ENCODE data around the gene SSNA1.

SSNA1 gene

DNA sequence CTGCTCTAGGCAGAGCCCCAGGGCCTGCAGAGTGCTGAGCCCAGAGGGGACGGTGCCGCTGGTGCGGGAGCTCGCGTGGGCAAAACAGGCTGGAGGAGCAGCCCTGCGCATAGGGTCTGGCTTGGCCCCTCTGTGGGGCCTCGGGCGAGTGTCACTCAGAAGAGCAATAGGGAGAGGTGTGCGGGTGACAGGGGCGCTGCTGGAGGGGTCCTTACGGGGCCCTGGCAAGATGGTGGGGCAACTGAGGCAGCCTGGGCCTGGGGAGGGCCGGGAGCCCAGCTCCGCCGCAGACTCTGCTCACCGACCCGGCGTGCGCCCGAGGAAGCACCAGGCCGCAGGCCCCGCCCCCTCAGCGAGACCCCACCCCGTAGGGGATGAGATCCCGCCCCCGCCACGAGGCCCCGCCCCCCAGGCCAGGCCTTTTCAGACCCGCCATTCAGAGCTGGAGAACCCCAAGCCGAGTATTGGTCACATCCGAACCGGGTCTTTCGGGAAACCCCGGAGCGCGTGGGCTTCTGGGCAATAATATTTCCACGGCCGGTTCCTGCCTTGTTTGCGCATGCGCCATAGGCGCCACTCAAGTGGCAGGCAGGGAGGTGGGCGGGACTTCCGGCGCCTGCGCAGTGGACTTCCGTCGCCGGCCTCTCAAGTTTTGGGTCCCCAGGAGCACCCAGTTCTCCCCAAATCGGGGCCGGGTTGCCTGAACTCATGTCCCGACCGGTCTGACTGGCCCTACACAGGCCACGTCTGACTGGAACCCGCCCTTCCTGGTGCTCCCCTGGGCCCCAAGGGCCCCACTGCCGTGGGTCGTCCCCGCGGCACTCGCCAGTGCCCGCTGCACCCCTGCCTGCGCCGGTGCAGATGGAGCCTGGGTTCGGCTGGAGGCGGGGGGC is 34.8 kb downstream of the SSNA1 start:
- DNase-seq: peak; percentile 98

DNA sequence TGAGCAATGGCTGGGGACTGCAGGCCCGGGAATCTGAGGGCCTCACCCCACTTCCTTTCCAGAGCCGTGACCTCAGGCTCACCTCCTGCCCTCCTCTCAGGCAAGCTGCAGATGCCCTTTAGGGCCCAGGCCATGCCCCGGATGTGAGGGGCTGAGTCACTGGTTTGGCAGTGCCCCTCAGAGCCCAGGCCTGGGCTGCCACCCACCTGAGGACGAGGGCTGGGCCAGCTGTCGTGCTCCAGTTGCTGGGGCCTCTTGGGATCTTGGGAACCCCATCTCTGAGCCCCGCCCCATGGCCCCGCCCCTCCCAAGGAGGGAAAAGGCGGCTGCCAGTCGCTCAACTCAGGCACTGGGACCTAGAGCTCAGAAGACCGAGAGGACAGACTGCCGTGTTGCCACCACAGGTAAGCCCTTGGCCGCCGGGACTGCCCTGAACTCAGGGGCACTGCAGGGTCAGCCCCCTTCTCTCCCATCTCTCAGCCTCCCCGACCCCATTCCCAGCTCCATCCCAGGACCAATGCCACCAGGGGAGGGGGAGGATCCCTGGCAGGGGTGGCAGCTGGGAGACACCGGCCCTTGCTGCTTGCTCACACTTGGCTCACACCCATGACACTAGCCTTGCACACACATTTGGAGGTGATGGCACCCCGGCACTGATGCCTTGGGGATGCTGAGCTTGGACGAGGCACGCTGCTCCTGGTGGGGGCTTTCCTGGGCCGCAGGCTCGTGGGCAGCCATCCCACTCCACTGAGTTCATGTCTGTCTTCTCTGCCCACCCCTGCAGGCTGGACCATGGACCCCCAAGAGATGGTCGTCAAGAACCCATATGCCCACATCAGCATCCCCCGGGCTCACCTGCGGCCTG is 36.6 kb downstream of the SSNA1 start, which contains the start of gene CYSRT1:
Gene CYSRT1, plus strand, starts transcription at position 345 of the 865 bp plus-strand sequence. Its CDS starts 448 bp downstream, at position 793.
- DNase-seq: no peak

DNA sequence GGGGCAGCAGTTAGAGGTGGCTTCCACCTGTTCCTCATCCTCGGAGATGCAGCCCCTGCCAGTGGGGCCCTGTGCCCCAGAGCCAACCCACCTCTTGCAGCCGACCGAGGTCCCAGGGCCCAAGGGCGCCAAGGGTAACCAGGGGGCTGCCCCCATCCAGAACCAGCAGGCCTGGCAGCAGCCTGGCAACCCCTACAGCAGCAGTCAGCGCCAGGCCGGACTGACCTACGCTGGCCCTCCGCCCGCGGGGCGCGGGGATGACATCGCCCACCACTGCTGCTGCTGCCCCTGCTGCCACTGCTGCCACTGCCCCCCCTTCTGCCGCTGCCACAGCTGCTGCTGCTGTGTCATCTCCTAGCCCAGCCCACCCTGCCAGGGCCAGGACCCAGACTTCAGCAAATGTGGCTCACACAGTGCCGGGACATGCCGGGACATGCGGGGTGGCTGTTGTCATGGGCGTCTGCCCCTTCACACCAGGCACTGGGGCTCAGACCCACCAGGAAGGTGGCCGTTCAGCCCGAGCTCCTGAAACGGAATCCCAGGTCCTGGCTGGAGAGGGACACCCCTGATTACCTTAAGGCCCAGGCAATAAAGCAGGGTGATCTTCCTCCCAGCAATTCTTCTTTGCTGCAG is 37.3 kb downstream of the SSNA1 start:
- DNase-seq: no peak

DNA sequence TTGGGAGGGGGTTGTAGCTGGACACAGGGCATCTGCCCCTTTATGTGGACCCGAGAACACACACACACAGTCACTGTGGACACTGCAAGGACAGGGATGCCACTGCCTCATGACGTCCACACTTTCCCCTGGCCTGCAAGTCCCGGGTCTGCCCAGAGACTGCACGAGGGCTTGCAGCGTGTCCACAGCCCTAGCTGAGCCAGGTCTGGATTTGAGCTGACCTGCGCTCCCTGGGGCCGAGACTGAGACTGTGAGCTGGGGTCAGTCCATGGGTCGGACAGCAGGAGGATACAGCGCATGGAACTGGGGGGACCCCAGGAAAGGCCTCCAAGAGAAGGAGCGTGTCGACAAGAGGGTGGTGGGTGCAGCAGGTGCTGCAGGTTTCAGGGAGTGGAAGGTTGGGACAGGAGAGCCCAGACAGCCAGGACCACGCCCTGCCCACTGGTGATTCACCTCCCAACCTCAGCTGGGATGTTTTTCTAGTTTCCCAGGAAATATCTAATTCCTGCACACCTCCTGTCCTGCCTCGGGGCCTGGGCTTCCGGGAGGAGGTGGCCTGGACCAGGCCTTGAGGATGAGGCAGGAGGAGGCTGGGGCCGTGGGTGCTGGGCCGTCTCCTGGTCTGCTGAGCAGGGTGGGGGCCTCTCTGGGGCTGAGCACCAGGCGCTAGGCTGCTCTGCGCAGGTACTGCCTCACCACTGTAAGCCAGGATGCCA is 38.0 kb downstream of the SSNA1 start:
- DNase-seq: no peak

DNA sequence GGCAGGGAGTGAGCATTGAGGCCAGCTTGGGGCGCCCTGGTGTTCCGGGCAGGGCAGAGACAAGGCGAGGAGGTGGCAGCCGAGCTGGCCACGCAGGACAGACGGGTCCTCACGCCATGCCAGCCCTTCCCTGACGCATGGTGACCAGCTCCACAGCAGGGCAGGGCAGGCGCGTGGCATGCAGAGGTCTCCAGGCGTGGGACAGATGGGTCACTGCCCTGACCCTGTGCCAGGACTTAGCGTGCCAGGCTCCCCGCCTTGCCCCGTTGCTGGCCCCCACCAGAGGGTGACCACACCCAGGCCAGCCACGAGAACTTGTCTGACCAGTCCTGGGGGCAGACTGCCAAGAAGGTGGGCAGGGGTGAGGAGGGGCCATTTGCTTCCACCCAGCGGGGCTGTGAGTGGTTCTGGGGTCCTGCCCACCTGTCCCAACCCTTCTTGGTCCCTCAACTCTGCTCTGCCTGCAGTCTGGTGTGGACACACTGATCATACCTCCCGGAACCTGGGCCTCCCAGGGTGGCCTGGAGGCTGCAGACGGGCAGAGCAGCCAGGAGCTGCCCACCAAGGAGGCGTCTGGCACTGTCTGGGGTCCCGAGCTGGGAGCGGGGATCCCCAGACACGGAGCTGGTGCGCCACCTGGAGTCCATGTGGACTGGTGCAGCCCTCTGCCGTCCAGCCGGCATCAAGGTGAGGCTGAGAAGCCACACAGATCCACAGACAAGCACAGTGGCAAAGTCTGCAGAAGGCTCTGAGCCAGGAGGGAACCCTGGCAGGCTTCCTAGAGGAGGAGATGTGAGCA is 38.8 kb downstream of the SSNA1 start, which contains the start of gene RNF224:
Gene RNF224, plus strand, starts transcription at position 449 of the 799 bp plus-strand sequence. CDS start 834 bp downstream, outside the sequence.
- peak; percentile 62 for DNase-seq

DNA sequence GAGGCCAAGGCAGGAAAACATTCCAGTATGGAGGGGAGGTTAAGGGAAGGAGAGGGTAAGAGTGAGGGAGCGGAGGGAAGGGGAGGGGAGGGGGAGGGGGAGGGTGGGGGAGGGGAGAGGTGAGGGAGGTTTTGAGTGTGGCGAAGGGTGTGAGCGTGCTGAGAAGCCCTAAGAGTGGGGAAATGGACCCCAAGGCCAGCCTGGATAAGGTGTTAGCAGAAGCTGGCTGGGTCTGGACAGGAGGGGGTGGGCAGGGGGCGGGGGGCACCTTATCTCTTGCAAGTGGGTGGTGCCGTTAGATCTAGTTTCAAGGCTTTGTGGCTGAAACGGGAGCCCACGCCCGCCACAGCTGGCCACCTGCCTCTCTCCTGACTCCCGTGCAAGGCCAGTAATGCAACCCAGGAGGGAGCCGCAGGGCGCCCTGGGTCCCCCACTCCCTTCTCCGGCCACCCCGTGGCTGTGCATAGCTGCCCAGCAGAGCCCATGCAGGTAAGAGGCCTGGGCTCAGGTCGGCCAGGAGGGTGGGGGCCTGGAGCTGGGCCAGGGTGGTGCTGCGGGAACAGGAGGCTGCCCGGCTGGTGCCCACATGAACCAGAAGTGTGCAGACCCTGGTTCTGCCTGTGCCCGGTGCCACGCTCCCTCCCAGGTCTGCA is 39.5 kb downstream of the SSNA1 start:
- no peak for DNase-seq

DNA sequence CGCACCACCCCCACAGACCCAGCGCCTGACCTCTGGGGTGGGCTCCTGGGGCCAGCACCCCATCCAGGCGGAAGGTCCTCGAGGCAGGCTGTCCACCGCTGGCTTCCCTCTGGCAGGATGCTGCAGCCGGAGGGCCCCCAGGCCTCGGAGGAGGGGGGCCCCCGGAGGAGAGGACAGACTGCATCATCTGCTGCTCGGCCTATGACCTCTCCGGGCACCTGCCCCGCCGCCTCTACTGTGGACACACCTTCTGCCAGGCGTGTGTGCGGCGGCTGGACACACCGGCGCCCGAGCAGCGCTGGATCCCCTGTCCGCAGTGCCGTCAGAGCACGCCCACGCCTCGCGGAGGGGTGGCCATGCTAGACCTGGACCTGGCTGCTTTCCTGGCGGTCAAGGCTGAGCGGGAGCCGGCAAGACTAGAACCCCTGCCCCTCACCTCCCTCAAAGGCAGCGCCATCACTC is 40.1 kb downstream of the SSNA1 start:
- no peak for DNase-seq

DNA sequence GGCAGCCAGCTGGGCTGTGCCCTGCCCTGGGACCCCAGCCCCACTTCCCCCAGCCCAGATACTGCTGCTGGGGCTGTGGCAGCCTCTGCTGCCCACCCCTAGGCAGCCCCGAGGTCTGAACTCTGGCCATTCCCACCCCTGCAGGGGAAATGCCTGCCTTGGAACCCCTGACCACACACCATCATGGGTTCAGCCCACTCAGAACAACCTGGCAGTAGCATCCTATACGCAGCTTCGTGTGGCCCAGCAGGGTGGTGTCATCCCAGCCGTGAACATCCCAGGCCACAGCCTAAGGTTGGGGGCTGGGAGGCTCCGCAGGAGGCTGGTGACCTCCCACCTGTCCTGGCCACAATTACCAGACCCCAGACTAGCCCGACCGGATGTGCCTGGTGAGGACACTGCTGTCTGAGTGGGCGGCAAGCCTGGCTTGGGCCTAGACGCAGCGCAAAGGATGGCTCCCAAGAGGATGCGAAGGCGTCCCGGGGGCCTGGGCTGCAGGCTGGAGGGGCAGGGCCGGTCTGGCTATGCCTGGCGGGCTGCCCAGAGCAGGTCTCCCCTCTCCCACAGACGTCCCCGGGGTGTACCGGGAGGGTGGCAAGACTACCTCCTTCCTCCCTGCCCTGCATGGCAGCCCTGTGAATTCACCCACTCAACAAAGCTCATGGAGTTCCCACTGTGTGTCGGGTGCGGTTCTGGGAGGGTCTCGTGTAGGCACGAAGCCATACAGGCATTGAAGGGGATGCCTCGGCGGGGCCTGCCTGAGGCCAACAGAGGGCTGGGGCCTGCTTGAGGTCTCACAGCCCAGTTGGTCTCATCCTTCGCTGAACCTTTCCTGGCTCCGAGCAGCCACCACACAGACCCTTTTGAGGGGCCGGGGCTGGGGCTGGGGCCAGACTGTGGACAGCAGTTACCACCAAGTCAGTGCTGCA is 40.8 kb downstream of the SSNA1 start:
- DNase-seq: no peak

DNA sequence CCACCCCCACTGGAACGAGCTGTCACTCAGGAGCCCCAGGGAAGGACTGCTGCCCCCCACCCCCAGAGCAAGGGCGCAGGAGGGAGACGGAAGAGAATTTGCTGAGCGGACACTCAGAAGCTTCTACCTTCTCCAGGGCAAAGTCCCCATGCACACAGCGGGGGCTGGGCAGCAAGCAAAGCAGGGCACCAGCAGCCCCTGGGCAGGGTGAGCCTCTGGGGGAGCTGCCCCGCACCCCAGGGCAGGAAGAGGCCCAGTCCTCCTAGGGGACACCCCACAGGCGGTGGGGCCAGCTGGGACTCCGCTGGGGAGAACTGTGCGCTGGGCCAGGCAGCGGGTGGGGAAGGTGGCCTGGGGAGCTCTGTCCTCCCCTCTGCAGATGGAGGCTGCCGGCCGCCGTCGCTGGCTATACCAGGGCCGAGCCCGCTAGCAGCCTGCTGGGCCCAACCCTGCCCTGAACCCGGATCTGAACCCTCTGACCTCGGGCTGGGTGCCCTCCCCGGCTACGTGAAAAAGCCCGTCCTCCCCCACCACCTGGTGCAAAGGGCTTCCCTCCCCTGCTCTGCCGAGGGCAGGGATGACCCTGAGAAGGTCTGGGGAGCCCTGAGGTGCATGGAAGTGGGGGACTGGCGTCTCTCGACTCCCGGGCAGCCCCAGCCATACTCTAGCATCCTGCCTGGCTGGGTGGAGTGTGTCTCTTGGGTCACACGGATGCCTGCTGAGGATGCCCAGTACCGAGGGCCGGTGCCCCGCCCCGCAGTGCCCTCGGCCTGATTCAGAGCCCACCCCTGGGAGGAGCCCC is 41.6 kb downstream of the SSNA1 start:
- no peak for DNase-seq

DNA sequence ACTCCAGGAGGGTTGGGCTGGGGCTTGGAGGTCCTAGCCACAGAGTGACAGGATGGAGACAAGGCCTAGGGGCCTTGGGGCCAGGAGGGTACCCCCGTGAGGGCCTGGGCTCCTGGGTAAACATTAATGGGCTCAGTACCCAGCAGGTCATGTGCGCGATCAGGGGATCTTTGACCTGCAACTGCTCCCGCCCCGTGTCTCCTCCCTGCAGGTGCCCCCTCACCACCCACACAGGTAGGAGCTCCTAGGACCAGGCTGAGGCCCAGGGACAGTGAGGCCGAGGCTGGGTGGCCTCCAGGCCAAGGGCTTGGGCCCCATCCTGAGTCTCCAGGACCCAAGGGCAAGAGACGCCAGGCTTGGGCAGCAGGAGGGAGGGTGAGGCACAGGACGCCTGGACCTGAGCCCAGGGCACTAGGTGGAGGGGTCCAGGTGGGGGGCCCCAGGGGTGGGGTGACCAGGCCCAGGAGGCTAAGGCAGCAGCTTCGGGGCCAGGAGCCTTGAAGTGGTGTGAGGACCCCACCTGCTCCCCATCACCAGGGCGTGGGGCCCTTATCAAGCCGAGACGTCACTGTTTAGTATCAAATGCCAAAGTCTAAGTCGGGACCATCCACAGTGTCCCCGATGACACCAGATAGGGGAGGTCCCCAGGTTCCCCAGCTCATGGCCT is 42.4 kb downstream of the SSNA1 start, which contains the start of gene SLC34A3:
Gene SLC34A3, plus strand, starts transcription at position 197 of the 667 bp plus-strand sequence. CDS start 802 bp downstream, outside the sequence.
- DNase-seq: no peak

DNA sequence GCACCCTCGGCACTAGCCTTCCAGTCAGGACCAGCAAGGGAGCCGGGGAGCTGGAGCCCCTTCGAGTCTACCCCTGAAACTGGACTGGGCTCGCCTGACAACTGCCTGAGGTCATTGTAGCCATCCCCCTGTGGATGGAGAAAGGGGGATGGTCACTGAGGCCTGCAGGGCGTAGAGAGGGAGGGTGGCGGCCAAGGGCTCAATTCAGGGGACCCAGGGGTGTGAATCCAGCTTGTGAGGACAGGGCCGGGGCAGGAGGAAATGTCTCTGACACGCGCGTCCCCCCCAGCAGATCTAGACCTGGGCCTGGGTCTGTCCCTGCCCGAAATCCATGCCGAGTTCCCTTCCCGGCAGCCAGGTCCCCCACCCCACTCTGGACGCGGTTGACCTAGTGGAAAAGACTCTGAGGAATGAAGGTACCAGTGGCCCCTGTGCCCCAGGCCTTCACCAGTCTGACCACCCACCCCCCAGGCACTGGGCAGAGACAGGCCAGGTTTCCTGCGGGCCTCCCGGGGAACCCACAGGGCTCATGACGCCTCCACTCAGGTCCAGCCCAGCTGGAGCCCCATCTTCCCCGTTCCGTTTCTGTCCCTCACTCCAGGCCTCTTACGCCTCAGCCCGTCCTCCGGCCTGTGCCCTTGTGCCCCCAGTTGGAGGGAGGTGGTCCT is 43.0 kb downstream of the SSNA1 start:
- no peak for DNase-seq

DNA sequence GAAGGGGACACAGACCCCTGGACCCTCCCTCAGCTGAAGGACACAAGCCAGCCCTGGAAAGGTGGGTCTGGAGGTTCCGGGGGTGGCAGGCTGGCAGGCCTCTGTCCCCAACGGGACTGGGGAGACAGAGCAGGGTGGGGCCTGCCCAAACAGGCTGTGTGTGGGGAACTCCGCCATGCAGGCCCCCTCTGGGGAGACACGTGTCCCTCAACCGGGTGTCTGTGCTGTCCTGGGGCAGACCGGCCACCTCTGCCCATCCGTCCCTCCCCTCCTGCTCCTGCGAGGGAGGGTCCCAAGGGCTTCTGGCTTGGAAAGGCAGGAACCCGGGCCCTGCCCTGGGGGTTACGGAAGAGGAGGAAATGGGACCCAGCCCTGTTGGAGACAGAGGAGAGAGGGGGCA is 43.6 kb downstream of the SSNA1 start:
- DNase-seq: no peak

DNA sequence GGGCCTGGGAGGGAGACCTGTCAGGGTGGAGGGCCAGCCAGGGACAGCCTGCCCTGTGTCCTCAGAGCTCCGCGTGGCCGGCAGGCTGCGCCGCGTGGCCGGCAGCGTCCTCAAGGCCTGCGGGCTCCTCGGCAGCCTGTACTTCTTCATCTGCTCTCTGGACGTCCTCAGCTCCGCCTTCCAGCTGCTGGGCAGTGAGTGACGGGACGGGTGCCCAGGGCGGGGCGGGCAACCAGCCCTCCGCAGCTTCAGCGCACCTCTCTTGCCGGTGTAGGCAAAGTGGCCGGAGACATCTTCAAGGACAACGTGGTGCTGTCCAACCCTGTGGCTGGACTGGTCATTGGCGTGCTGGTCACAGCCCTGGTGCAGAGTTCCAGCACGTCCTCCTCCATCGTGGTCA is 44.0 kb downstream of the SSNA1 start:
- DNase-seq: no peak

DNA sequence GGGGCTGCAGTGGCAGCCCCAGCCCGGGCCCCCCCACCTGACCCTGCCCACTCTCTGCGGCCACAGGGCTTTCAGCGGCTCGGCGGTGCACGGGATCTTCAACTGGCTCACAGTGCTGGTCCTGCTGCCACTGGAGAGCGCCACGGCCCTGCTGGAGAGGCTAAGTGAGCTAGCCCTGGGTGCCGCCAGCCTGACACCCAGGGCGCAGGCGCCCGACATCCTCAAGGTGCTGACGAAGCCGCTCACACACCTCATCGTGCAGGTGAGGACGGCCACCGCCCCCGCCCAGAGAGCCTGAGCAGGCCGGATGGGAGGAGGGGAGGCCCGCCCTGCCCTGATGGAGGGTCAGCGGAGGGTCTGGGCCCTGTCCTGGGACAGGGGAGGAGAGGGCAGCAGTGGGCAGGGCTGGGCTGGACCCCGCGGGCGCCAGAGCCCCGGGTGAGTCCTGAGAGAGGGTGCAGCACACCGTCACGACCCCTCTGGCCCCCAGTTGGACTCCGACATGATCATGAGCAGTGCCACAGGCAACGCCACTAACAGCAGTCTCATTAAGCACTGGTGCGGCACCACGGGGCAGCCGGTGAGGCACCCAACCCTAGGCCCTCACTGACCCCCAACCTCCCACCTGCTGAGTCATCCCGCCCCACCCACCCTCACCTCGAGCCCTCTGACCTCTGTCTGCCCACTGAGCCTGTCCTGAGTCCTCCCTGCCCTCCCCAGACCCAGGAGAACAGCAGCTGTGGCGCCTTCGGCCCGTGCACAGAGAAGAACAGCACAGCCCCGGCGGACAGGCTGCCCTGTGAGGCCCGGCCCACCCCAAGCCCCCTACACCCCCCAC is 44.9 kb downstream of the SSNA1 start:
- no peak for DNase-seq

DNA sequence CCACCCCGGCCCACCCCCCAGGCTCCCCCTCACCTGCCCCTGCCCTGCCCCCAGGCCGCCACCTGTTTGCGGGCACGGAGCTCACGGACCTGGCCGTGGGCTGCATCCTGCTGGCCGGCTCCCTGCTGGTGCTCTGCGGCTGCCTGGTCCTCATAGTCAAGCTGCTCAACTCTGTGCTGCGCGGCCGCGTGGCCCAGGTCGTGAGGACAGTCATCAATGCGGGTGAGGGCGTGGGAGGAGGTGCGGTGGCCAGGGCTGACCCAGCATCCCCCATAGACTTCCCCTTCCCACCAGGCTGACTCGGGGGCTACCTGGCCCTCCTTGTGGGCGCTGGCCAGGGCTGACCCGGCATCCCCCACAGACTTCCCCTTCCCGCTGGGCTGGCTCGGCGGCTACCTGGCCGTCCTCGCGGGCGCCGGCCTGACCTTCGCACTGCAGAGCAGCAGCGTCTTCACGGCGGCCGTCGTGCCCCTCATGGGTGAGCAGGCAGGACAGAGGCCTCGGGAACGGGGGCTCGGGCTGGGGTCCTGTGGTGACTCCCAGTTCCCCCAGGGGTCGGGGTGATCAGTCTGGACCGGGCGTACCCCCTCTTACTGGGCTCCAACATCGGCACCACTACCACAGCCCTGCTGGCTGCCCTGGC is 45.7 kb downstream of the SSNA1 start:
- DNase-seq: no peak
